COLO668 (cell line): Measurements from ENCODE around the gene TAF11L11.
"Not testable (repeated sequence)": the region's sequence is repeated elsewhere in the genome, so short reads cannot be mapped to it uniquely, and the experiment has no call there.

Source experiments
- DNase-seq: peaks from one replicate; lab custom pipeline; 2025; ENCODE audit not compliant: unreplicated experiment; lab: John Stamatoyannopoulos, UW

TAF11L11 gene

GRCh38 chr5:17603880-17604279 is at the start of gene TAF11L11:
Gene TAF11L11, plus strand, starts transcription at chr5:17604183.
- DNase-seq = not testable (repeated sequence)

GRCh38 chr5:17585658-17586057 is 18.3 kb upstream of the TAF11L11 start, which contains the start of gene TAF11L7:
Gene TAF11L7, minus strand, starts transcription at chr5:17585758.
- not testable (repeated sequence) for DNase-seq

- not testable (repeated sequence) for DNase-seq
Measured at GRCh38 chr5:17590860-17591259, 13.1 kb upstream of the TAF11L11 start, which contains the start of gene TAF11L8. Gene TAF11L8, minus strand, starts transcription at chr5:17590960.

- not testable (repeated sequence) for DNase-seq
Measured at GRCh38 chr5:17594255-17594654, 9.7 kb upstream of the TAF11L11 start, which contains the start of gene TAF11L9. Gene TAF11L9, minus strand, starts transcription at chr5:17594394.

- DNase-seq = not testable (repeated sequence)
Measured at GRCh38 chr5:17597728-17598127, 6.3 kb upstream of the TAF11L11 start, which contains the start of gene TAF11L10. Gene TAF11L10, minus strand, starts transcription at chr5:17597828.

GRCh38 chr5:17604951-17605350 is 968 bp downstream of the TAF11L11 start:
- DNase-seq = no peak

GRCh38 chr5:17607461-17607860 is 3.5 kb downstream of the TAF11L11 start:
- not testable (repeated sequence) for DNase-seq

- DNase-seq = not testable (repeated sequence)
Measured at GRCh38 chr5:17610092-17610491, 6.1 kb downstream of the TAF11L11 start, which contains the start of gene TAF11L12. Gene TAF11L12, plus strand, starts transcription at chr5:17610392.

GRCh38 chr5:17614872-17615605 is 11.1 kb downstream of the TAF11L11 start:
- no peak for DNase-seq

- no peak for DNase-seq
Measured at GRCh38 chr5:17619354-17619753, 15.4 kb downstream of the TAF11L11 start.

- no peak for DNase-seq
Measured at GRCh38 chr5:17620627-17621026, 16.6 kb downstream of the TAF11L11 start.

GRCh38 chr5:17625686-17626085 is 21.7 kb downstream of the TAF11L11 start:
- DNase-seq = no peak

- not testable (repeated sequence) for DNase-seq
Measured at GRCh38 chr5:17631788-17632187, 27.8 kb downstream of the TAF11L11 start, which contains the start of gene TAF11L13. Gene TAF11L13, plus strand, starts transcription at chr5:17632088.

GRCh38 chr5:17634160-17634559 is 30.2 kb downstream of the TAF11L11 start, which contains the start of gene TAF11L14:
Gene TAF11L14, plus strand, starts transcription at chr5:17634460.
- no peak for DNase-seq

- not testable (repeated sequence) for DNase-seq
Measured at GRCh38 chr5:17649232-17649631, 45.2 kb downstream of the TAF11L11 start.

- not testable (repeated sequence) for DNase-seq
Measured at GRCh38 chr5:17655201-17655759, 51.3 kb downstream of the TAF11L11 start.
